Neural cell (in vitro differentiated cells): Measurements from ENCODE around the gene IL2.

Source experiments
- EP300 ChIP-seq: fragments of 450-650 bp; conservative IDR thresholded peaks from 2 replicates; pipeline ENCODE4 v1.6.1; 2014; ENCODE audit warnings: antibody characterized with exemption, mild to moderate bottlenecking, moderate library complexity; ENCODE audit not compliant: poor library complexity, severe bottlenecking
- EZH2 ChIP-seq: fragments of 200-600, 300-800 bp; shearing (Covaris generic), sonication (generic); IDR thresholded peaks from 2 replicates; pipeline ENCODE4 v1.6.1; 2014; ENCODE audit warnings: antibody characterized with exemption, low read length, borderline replicate concordance, mild to moderate bottlenecking; ENCODE audit not compliant: insufficient read depth, poor library complexity, severe bottlenecking
- MXI1 ChIP-seq: fragments of 450-650 bp; conservative IDR thresholded peaks from 2 replicates; pipeline ENCODE4 v1.6.1; 2014; ENCODE audit warnings: antibody characterized with exemption, mild to moderate bottlenecking; ENCODE audit not compliant: poor library complexity, severe bottlenecking
- POLR2AphosphoS5 ChIP-seq: IDR thresholded peaks from 2 replicates; pipeline ENCODE4 v1.6.1; 2012
- RAD21 ChIP-seq: fragments of 450-650 bp; conservative IDR thresholded peaks from 2 replicates; pipeline ENCODE4 v1.6.1; 2014; ENCODE audit warnings: antibody characterized with exemption, mild to moderate bottlenecking, moderate library complexity
- TAF1 ChIP-seq: IDR thresholded peaks from 2 replicates; pipeline ENCODE4 v1.6.1; 2012; ENCODE audit warnings: low read depth
- TF ChIP-seq, protein P1 (sequence below): fragments of 450-650 bp; IDR thresholded peaks from 2 replicates; pipeline ENCODE4 v1.5.1; 2014; ENCODE audit warnings: antibody characterized with exemption, mild to moderate bottlenecking, moderate library complexity; ENCODE audit not compliant: poor library complexity, severe bottlenecking

DNA sequence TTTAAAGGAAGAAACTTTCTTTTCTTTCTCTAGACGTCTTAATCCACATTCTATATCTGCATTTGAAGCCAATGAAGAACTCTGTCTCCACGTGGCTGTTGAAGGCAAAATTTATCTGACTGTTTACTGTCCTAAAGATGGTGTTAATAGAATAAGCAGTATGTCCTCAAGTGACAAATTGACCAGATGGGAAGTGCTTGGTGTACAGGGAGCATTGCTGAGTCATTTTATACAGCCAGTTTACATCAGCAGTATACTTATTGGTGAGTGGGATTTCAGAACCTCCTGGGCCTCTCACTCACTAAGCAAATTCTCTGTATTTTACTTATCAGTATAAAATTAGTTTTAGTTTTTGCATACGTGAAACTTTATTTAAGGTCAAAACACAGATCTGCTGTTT lies 44.0 kb downstream of the IL2 start:
- no peak for TF ChIP-seq EZH2
- no peak for TF ChIP-seq MXI1
- TF ChIP-seq, protein P1, sequence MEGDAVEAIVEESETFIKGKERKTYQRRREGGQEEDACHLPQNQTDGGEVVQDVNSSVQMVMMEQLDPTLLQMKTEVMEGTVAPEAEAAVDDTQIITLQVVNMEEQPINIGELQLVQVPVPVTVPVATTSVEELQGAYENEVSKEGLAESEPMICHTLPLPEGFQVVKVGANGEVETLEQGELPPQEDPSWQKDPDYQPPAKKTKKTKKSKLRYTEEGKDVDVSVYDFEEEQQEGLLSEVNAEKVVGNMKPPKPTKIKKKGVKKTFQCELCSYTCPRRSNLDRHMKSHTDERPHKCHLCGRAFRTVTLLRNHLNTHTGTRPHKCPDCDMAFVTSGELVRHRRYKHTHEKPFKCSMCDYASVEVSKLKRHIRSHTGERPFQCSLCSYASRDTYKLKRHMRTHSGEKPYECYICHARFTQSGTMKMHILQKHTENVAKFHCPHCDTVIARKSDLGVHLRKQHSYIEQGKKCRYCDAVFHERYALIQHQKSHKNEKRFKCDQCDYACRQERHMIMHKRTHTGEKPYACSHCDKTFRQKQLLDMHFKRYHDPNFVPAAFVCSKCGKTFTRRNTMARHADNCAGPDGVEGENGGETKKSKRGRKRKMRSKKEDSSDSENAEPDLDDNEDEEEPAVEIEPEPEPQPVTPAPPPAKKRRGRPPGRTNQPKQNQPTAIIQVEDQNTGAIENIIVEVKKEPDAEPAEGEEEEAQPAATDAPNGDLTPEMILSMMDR, result no peak
- no peak for TF ChIP-seq EP300
- no peak for TF ChIP-seq POLR2AphosphoS5
- no peak for TF ChIP-seq TAF1
- no peak for TF ChIP-seq RAD21
